B cell (primary cell): Measurements from ENCODE around the gene KATNAL1.

Source experiments
- EZH2 ChIP-seq: IDR thresholded peaks from 2 replicates; pipeline ENCODE4 v1.6.1; 2012; ENCODE audit warnings: borderline replicate concordance, low read depth, mild to moderate bottlenecking, moderate library complexity, low read length; ENCODE audit not compliant: insufficient read depth, poor library complexity, severe bottlenecking
- TF ChIP-seq, protein P1 (sequence below): fragments of 200-600 bp; IDR thresholded peaks from one replicate; pipeline ENCODE4 v1.8.0; 2022; ENCODE audit warnings: antibody characterized with exemption, mild to moderate bottlenecking

DNA sequence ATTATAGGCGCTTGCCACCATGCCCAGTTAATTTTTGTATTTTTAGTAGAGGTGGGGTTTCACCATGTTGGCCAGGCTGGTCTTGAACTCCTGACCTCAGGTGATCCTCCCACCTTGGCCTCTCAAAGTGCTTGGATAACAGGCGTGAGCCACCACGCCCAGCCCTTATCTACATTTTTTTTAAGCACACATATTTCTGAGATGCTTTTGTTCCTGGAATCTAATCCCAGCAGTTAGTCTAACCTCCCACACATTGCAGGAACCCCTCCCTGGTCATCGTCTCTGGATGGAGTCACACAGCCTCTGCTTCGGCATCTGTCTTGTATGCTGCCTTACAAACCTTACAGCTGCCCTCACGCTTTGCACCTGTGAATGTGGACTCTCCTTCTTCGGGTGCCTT, 15.1 kb upstream of the KATNAL1 start:
- no peak for TF ChIP-seq EZH2
- TF ChIP-seq, protein P1, sequence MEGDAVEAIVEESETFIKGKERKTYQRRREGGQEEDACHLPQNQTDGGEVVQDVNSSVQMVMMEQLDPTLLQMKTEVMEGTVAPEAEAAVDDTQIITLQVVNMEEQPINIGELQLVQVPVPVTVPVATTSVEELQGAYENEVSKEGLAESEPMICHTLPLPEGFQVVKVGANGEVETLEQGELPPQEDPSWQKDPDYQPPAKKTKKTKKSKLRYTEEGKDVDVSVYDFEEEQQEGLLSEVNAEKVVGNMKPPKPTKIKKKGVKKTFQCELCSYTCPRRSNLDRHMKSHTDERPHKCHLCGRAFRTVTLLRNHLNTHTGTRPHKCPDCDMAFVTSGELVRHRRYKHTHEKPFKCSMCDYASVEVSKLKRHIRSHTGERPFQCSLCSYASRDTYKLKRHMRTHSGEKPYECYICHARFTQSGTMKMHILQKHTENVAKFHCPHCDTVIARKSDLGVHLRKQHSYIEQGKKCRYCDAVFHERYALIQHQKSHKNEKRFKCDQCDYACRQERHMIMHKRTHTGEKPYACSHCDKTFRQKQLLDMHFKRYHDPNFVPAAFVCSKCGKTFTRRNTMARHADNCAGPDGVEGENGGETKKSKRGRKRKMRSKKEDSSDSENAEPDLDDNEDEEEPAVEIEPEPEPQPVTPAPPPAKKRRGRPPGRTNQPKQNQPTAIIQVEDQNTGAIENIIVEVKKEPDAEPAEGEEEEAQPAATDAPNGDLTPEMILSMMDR = no peak
